ENCODE results near the gene PAH. TPM values are rescaled to one million over a fixed set of nuclear protein-coding genes. Genes with fewer than 3 reads are reported as not detected.

Gene PAH
- total RNA-seq, 2 donors from 2014 or later = 7.3 to 39.6 TPM

- DNase-seq = peak; percentile 47 to 54 (median 49)
- H3K4me3 ChIP-seq = no peak overlapping the region
- peak overlapping the region in 3 of 4 donors; percentile 53 to 71 (median 59) for H3K27ac ChIP-seq
Observed at GRCh38 chr12:102885043-102885932, 31.8 kb downstream of the PAH start.

GRCh38 chr12:102883204-102883799 lies 33.7 kb downstream of the PAH start:
- no peaks in the 10 kb centered on the region for H3K9me3 ChIP-seq
- peak; percentile 66 for ATAC-seq
- no peak overlapping the region for H3K27ac ChIP-seq
- no peaks in the 10 kb centered on the region for H3K27me3 ChIP-seq
- H3K36me3 ChIP-seq (replicated peaks in 1 of 2; ENCODE audit: insufficient read depth in 1 of 2, low read depth in 2 of 2) = no peaks in the 10 kb centered on the region
- TF ChIP-seq POLR2A (IDR thresholded peaks at IDR 0.05) = no peak
- peak; percentile 74 to 89 (median 86) for TF ChIP-seq CTCF (IDR thresholded peaks at IDR 0.05)
- peak; percentile 74 to 83 (median 76) for DNase-seq
- H3K4me1 ChIP-seq = peaks cover 10% of the 10 kb centered on the region
- H3K4me3 ChIP-seq = no peak overlapping the region
- 32 to 33% methylated on average over 8 of the region's 8 CpGs for WGBS, 2 donors
- intact Hi-C loops (cut with DNase I) = loop anchor here (10.0 kb wide), 1 partner anchor 661 kb away; no protein-coding TSS in a partner anchor

More at GRCh38 chr12:102885043-102885932, 31.8 kb downstream of the PAH start:
- no peaks in the 10 kb centered on the region for H3K27me3 ChIP-seq
- H3K4me1 ChIP-seq = peaks cover 10% of the 10 kb centered on the region
- intact Hi-C loops (cut with DNase I) = loop anchor here (10.0 kb wide), 1 partner anchor 660 kb away; no protein-coding TSS in a partner anchor
- peak; percentile 84 for ATAC-seq
- no peaks in the 10 kb centered on the region for H3K9me3 ChIP-seq
- 35 to 43% methylated on average over 13 to 20 of the region's 20 CpGs for WGBS, 2 donors
- H3K36me3 ChIP-seq (replicated peaks in 1 of 2; ENCODE audit: insufficient read depth in 1 of 2, low read depth in 2 of 2) = no peaks in the 10 kb centered on the region
- TF ChIP-seq POLR2A (IDR thresholded peaks at IDR 0.05) (no peak), CTCF (IDR thresholded peaks at IDR 0.05) (no peak)

- Histone ChIP-seq H3K27ac (no peak overlapping the region), H3K36me3 (replicated peaks in 1 of 2; ENCODE audit: insufficient read depth in 1 of 2, low read depth in 2 of 2) (no peaks in the 10 kb centered on the region), H3K4me1 (peaks cover 10% of the 10 kb centered on the region), H3K9me3 (no peaks in the 10 kb centered on the region), H3K4me3 (no peak overlapping the region), H3K27me3 (no peaks in the 10 kb centered on the region)
- ATAC-seq (no peak), DNase-seq (no peak)
- intact Hi-C loops (cut with DNase I) = loop anchor here (10.0 kb wide), 1 partner anchor 664 kb away; no protein-coding TSS in a partner anchor
- TF ChIP-seq CTCF (IDR thresholded peaks at IDR 0.05) = no peak
- no peak for TF ChIP-seq POLR2A (IDR thresholded peaks at IDR 0.05)
- WGBS, 2 donors = 90 to 94% methylated on average over 5 of the region's 5 CpGs
Observed at GRCh38 chr12:102880783-102881182, 36.3 kb downstream of the PAH start.

- TF ChIP-seq CTCF (IDR thresholded peaks at IDR 0.05) = peak in 5 of 7 experiments; percentile 0 to 42 (median 39)
- no peak for TF ChIP-seq POLR2A (IDR thresholded peaks at IDR 0.05)
- Histone ChIP-seq H3K9me3 (no peaks in the 10 kb centered on the region), H3K4me3 (no peak overlapping the region), H3K4me1 (peaks cover 10% of the 10 kb centered on the region), H3K27me3 (no peaks in the 10 kb centered on the region), H3K36me3 (replicated peaks in 1 of 2; ENCODE audit: insufficient read depth in 1 of 2, low read depth in 2 of 2) (no peaks in the 10 kb centered on the region), H3K27ac (no peak overlapping the region)
- peak; percentile 23 to 58 (median 40) for DNase-seq
- intact Hi-C loops (cut with DNase I) = no loop called here
- 9 to 11% methylated on average over 9 of the region's 9 CpGs for WGBS, 2 donors
- peak; percentile 73 for ATAC-seq
Observed at GRCh38 chr12:102879144-102879763, 37.8 kb downstream of the PAH start.

All from body of pancreas (tissue), 4 donors.